Epidermal melanocyte (primary cell): ENCODE measurements around the gene NTN5.
"Not testable (repeated sequence)": the region's sequence is repeated elsewhere in the genome, so short reads cannot be mapped to it uniquely, and the experiment has no call there.

Source experiments
- DNase-seq: peaks from one replicate; pipeline ENCODE4 v3.0.0; 2011; ENCODE audit warnings: low spot score; ENCODE audit not compliant: insufficient read length

Gene NTN5

DNA sequence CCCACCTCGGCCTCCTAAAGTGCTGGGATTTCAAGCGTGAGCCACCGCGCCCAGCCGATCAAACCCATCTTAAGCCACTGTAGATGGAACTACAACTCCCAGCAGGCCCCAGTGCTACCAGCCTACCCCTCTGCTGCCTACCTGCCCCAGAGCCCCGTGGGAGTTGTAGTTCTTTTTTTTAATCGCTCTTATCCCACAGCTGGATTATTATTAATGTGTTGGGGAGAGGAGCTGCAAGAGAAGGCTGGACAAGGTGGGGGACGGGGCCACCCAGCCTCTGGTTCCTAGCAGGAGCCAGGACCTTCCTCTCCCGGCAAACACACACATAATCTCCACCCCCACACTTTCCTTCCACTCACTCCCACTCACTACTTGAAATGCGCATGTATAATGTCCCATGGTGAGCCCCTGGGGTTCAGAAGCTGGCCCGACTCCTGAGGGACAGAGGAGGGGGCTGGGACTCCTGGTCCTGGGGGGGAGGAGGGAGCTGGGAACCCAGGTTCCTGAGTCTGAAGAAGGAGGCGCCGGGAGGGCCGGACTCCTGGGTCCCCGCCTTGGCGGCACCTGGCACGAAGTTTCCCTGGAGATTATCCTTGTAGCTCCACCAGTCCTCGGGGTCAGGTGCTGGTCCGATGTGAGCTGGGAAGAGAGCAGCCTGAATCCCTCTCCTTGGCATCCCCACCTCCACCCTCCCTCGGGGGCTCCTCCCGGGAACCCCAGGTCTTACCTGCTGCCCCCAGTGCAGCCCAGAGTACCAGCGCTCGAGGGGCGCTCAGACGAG lies 27.8 kb downstream of the NTN5 start:
- peak; percentile 55 for DNase-seq

DNA sequence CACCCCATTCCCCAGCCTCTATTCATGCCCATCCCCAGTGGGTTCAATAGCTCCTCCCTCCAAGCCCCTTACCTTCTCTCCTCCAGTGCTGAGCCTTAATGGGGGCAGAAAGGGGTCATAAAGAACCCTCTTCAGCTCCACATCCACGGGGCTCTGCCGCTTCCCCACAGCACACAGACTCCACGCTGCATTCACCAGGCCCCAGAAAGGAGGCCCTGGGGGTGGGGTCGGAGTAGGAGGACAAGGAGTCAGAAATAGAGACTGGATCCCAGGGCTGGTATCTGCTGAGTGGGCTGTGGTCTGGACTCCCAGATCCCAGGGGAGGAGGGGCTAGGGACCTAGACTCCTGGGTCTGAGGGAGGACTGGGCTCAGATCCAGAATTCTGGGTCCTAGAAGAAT lies 28.5 kb downstream of the NTN5 start:
- no peak for DNase-seq

DNA sequence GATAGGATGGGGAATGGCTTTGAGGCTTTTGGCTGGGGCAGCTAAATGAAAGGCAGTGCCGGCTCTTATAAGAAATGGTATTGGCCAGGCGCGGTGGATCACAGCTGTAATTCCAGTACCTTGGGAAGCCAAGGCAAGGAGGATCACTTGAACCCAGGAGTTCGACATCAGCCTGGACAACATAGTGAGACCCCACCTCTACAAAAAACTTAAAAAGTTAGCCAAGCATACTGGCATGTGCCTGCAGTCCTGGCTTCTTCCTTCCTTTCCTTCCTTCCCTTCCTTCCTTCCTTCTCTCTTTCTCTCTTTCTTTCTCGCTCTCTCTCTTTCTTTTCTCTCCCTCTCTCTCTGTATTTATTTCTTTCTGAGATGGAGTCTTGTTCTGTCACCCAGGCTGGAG lies 30.0 kb downstream of the NTN5 start:
- DNase-seq, result no peak

DNA sequence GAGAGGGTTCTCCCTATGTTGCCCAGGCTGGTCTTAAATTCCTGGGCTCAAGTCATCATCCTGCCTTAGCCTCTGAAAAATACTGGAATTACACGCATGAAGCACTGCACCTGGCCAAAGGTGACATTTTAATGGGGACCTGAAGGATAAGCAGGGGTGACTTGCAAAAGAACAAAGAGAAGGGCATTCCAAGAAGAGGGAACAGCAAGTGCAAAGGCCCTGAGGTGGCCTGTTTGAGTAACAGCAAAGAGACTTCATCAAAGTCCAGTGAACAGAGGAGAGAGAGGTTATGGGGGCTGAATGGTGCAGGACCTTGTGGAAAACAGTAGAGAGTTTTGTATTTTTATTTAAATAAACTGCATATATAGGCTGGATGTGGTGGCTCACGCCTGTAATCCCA lies 31.0 kb downstream of the NTN5 start:
- DNase-seq, result no peak

DNA sequence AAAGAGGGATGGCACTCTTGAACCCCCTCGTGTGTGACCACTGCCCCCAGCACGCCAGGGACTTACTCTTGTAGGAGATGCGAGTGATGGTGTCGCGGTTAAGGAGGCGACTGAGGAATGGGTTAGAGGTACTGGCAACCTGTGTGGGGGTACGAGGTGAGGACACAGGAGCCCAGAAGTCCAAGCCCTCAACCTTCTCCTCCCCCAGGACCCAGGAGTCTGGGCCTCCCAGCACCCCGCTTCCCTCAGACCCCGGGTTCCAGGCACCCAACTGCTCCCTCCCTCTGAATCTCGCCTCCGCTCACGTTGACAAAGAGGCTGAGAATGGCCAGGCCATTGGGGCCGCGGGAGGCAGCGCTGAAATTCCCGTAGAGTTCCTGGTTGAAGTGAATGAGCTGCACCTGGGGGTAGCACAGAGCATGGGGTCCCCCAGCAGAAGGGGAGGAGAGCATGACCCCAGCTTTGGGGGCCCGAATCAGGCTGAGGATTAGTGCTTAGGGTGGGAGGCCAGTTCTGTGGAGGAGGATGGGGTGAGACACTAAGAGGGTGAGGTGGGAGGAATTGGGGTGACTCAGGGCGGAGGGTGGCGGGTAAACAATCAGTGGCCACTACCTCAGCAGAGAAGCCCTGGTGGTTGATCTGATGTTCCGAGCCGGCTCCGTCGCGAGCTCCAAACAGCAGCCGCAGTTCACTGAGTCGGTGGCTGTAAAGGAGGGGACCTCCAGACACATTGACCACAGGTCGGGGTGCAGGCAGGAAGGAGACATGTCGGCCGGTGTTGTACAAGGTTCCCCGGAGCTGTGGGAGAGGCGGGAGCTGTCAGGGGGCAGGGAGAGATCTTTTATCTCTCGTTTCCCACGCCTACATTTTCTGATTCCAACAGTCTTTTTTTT lies 33.1 kb downstream of the NTN5 start:
- DNase-seq, result no peak

DNA sequence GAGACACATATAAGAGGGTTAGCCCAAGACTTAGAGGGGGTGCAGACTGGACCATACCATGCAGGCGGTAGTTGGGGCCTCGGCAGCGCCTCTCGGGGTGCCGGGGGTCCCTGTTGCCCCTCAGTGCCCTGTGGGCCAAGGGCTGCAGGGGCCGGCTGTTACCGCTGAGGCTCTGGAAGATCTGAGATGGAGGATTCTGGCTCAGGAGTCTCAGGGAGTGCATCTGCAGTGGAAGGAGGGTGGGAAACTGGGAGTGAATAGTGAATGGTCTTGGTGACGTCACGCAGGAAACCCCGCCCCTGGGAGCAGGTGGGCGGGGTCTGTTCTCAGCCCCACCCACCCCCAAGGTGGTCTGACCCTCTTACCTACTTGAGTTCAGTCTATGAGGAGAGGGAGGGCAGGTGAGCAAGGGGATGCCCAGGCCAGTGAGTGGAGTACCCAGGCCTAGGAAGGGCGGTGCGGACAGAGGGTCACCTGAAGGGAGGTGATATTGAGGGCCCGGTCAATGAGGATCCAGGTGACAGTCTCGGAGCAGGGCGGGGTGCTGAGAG lies 33.9 kb downstream of the NTN5 start:
- no peak for DNase-seq

DNA sequence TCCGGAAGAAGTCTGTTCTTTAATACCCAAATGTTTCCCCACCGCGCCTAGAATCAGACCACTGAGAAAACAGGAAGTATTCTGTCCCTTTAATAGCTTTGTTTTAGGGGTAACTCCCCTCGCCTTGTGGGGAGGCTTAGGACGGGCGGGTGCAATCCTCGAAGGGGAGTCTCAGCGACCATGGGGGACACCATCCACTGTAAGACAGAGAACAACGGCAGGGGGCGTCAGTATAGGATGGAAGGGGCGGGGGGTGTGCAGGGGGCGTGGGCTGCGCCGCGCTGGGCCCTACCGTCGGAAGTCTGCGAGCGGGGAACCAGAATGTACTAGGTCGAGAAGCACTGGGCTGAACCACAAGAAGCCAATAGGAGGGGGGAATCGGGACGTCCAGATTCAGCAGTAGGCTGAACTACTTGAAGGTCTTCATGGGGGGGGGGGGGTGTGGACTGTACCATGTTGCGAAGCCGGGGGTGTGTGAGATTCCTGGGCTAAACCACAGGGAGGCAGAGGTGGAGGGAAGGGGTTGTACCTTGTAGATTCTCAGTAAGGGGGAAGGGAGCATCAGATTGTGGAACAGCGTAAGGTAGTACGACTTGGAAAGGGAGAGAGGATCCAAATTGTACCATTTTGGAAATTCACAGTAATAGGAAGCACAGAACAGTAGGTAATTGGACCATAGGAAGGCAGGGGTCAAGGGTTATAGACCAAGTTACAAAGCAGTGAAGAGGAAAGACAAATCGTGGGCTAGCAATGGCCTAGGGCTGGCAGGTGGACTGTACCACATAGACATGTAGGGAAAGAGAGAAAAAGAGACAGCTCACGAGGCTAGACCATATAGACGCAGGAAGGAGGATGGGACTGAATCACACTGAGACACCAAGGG lies 34.6 kb downstream of the NTN5 start:
- peak; percentile 93 for DNase-seq

DNA sequence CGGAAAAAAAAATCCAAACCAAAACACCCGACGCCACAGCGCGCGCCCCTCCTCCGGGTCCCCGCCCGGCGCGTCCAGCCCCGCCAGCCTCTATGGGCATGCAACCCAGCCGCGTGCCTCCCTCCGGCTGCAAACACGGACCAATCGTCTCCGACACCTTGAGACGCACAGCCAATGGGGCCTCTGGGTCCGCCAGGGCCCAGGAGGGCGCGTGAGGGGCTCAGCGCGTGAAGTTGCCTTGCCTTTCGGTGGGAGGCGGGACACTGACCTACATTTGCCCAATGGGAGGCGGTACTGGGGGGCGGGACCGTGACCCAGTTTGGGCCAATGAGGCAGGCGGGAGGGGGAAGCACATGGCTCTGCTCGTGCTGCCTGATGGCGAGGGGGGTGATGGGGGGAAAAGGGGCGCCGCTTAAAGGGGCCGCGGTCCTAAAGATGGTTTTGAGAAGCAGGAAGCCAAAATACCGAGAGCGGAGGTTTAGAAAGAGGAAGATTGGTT lies 35.3 kb downstream of the NTN5 start:
- peak; percentile 99 for DNase-seq

DNA sequence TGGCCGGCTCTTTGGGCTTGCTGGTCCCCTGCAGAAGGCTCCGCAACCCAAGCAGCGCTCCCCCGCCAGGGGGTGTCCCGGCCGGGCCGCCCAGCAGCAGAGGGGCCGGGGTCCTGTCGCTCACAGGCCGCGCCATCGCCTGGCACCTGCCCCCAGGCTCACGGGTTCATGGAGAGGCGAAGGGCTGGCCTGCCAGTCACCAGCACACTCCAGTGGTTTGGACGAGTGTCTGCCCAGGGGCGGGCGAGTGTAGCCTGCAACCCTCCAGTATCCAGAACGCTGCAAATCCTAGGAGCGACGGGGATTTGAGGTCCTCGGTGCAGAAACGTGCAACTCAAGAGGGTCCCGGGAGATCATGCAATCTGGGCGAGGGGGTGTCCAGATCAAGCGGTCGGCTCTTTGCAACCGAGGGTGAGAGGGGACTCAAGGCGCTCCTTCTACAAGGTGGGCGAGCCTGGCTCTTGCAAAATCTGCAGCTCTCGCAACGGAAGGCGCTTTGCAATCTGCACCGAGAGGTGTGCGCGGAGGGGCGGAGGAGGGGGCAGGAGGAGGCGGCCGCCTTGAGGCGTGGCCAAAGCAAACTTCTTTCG lies 35.9 kb downstream of the NTN5 start, which contains the start of gene DBP:
TSS of gene DBP (minus strand) at position 521 of the 590 bp plus-strand sequence. CDS start at position 136, 385 bp downstream.
- no peak for DNase-seq

DNA sequence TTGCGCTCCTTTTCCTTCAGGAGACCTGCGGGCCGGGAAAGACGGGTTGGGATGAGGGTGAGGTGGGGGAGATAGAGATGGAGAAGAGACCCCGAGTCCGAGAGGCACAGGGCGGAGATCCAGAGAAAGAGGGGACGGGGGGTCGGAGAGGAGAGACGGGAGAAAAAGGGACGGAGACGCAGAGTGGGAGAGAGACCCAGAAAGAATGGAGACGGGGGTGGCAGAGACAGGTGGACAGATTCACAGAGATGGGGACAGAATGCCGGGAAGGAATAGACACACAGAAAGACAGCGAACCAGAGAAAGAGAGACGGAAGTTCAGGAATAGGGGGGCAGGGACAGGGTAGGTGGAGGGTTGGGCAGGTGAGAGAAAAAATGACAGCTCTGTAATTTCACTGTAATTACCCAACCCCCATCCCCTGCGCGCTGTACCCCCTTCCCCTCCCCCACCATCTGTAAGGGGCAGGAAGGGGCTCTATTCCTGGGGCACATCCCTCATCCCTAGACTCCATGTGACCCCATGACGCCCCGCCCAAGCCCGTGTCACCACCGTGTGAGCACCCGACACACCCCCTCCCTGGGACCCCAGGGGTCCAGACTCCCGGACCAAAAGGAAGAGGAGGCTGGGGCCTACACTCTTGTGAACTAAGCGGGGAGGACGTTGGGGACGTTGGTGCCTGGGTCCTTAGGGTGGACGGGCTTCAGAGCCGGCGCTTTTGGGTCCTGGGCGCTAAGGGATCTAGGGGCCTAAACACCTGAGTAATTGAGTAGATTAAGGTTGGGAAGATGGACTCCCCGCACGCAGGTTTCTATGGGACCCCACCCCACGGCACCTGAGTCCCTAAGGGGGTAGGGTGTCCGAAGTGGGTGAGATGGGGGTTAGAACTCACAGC lies 36.6 kb downstream of the NTN5 start:
- DNase-seq, result no peak

DNA sequence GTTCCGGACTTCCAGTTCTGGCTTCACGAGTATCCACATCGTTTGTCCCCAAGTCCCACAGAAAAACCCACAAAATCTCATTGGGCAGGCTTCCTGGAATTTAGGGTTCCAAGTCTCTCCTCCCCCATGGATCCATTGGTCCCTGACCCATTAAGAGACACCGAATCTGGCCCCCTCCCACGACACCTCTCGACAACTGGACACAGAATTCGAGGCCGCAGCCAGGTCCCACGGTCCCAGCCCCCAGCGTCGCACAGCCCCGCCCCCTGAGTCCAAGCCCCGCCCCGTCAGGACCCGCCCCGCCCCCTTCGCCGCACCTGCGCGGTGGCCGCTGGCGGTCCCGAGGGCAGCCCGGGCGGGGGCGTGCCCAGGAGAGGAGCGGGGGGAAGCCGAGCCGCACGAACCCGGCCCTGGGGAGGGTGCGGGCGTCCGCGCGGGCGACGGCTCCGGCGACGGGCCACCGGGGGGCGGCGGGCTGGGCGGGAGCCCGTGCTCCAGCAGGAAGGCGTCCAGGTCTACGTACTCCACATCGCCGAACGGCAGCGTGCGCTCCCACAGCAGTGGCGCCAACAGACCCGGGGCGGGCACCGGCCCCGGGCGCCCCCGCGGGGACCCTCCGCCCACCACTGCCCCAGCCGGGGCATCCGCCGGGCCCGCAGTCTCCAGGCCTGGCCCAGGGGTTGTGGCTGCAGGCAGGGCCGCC lies 37.4 kb downstream of the NTN5 start:
- DNase-seq, result no peak

DNA sequence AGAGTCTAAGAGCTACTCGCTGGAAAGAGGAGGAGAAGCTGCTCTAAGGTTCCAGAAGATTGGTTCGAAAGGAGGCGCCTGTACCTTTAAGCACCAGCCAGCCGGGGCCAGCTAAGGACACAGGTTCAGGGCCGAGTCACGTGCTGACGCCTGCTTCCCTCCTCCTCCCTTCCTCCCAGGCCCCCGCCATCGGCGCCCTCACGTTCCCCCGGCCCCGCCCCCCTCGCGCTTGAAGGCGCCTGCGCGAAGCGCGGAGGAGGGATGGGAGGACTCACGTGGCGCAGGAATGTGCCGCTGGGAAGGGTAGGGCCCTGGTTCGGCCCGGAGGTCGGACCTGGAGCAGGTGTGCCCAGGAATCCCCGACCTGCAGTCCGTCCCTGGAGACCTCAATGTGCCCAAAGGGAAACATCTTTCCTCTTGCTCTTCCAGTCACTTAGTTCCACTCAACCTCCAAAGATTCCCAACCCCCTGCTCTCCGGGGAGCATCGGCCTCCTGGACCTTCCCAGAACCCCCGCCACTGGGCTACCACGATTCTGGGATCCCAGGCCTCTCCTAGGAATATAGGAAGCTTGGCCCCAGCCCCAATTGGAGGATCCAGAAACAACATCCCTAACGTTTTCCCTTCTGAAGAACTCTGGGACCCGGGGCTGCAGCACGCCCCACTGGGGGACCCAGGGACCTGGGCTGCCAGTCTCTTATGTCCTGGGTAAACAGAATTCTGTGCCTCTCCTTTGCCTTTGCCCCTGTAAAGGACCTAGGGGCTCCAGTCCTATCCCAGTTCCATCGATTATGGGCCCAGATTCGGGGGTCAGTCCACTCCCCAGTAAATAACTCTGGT lies 38.2 kb downstream of the NTN5 start:
- DNase-seq, result peak; percentile 90

DNA sequence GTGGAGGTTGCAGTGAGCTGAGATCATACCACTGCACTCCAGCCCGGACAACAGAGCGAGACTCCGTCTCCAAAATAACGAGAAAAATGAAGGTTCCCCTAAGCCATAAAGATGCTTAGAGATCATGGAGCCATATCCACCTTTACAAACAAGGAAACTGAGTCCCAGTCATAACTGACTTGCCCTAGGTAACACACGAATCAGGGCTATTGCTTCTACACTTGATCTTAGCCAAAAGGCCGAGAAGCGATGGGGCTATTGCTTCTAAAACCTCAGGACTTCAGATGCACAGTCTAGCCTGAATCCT lies 38.8 kb downstream of the NTN5 start:
- DNase-seq, result no peak

DNA sequence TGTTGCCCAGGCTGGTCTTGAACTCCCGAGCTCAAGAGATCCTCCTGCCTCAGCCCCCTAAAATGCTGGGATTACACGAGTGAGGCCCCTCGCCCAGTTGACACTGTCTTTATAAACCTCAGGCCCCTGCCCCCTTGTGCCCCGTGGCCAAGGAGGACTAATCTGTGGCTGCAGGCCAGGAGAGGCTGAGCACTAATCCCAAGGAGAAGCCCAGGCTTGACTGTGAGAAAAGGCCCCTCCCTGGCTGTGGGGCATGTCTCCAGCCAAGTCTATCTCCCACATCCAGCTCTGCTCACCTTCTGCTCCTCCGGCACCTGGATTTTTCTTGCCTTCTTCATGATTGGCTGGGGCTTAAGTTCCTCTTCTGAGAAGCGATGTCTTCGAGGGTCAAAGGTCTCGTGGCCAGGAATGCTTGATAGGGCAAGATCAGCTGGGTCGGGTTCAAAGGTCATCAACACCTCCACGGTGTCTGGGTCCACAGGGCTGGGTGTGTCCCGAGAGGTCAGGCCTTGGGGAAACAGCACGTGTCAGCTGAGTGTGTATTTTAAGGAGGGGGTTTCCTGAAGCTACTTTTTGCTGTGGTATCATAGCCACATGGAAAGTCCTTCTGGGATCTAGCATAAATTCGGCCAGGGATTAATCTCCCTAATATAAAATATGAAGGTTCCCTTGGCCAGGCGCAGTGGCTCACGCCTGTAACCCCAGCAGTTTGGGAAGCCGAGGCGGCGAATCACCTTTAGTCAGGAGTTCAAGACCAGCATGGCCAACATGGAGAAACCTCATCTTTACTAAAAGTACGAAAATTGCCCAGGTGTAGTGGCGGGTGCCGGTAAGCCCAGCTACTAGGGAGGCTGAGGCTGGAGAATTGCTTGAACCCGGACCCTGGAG lies 39.4 kb downstream of the NTN5 start:
- no peak for DNase-seq

DNA sequence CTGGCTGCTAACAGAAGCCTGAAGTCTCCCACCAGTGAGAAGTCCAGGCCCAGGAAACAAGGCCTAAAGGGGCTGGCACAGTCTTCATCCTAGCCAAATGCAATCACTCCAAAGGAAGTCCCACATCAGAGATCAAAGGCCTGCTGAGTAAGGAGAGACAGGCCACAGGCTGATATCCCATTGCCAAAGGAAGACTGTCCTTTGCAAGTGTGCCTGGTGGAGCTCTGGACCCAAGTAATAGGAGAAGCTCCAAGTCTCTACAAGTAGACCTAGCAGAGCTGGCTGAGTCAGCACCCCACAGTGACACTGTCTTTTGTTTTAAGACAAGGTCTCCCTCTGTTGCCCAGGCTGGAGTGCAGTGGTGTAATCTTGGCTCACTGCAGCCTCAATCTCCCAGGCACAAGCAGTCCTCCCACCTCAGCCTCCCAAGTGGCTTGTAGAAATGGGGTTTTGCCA lies 40.1 kb downstream of the NTN5 start:
- DNase-seq, result peak; percentile 2

DNA sequence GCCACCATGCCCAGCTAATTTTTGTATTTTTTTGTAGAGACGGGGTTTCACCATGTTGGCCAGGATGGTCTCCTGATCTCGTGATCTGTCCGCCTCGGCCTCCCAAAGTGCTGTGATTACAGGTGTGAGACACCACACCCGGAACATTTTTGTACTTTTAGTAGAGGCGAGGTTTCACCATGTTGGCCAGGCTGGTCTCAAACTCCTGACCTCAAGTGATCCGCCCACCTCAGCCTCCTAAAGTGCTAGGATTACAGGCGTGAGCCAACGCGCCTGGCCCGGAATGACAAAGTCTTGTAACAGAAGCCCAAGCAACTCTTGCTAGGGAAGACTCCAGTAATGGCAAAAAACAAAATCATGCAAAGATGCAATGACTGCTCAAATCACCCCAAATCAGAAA lies 40.5 kb downstream of the NTN5 start:
- not testable (repeated sequence) for DNase-seq

DNA sequence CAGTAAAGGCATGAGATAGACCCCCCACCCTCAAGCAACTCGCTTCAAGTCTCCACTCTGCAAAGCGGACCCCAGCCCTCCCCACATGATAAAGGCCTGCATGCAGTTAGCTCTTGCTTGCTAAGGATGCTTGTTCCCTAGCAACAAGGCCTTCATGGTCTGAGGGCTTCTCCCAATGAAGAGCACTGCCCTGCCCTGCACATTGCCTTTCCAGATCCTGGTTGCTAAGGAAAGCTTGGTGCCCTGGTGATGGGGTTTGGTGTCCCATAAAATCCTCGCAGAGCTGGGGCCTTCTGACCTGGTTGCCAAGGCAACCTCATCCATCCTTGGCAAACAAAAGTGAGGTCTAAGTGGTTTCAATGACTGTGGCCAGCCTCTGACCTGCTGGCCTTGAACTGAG lies 41.6 kb downstream of the NTN5 start:
- DNase-seq, result no peak
